Measurements from ENCODE around the gene LTBP2.
"Not testable (repeated sequence)": the region's sequence is repeated elsewhere in the genome, so short reads cannot be mapped to it uniquely, and the experiment has no call there.

LTBP2 gene

DNA sequence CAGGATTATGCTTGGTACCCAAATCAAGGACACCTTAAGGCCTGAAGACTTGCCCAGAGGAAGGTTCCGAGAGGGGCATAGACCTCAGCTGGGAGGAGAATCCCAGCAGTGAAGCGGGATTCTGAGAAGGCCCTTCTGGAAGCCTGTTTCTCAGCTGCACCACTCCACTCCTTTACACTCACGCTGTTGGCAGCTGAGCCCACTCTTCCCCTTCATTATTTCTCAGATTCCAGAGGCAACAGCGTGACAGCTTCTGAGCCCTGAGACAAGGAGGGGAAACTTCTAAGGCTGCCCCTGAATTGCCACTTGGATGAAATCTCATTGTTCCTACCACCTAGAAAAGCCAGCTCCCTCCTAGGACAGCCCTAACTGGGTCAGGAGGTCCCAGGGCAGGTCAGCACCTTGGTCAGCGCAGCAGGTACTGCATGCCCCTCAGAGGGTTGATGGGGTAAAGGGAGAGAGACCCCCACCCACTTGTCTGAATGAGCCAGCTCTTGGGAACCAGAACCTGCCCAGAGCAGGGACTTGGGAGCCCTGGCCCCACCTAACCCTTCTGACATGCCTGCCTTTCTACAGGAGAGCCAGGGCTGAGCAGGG is 64.6 kb downstream of the LTBP2 start:
- DNase-seq, result no peak

DNA sequence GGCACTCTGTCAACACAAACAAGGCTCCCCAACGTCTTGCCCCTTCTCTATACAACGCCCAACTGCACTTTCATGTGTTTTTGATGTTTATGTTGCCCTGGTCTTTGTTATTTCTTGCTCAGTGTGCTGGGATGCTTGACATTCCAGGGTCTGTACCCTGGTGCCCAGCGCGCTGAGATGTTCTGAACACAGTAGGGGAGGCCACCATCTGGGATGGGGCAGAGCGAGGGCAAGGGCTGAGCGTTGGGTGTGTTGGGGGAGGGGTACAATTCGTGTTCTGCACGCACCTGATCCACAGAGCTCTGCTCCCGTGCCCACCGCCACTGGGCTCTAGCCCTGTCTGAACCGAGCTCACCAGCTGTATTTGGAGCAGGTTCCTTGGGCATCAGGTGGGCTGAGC is 65.6 kb downstream of the LTBP2 start:
- DNase-seq, result no peak

DNA sequence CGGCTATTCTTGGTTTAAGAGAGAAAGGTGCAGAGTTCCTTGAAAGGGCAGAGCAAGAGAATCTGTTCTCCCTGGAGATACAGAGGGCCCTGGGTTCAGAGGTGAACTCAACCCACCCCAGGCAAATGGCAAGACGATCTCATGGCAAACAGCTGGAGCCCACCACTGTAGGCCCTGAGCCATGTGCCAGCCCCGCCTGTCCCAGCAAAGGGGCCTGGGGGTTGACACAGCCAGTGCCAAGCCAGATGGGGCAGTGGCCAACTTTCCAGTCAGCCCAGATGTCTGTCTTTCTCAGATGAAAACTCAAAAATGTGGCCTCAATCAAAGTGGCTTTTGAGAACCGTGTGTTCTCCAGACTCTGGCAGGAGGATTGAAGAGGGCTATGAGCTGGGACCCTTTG is 66.7 kb downstream of the LTBP2 start:
- DNase-seq, result no peak

GRCh38 chr14:74543771-74544438 is 68.1 kb downstream of the LTBP2 start:
- DNase-seq, result no peak

GRCh38 chr14:74542056-74542685 is 69.9 kb downstream of the LTBP2 start:
- no peak for DNase-seq

- no peak for DNase-seq
Measured at GRCh38 chr14:74541225-74541624, 70.8 kb downstream of the LTBP2 start.

GRCh38 chr14:74539503-74539902 is 72.5 kb downstream of the LTBP2 start:
- DNase-seq, result no peak

DNA sequence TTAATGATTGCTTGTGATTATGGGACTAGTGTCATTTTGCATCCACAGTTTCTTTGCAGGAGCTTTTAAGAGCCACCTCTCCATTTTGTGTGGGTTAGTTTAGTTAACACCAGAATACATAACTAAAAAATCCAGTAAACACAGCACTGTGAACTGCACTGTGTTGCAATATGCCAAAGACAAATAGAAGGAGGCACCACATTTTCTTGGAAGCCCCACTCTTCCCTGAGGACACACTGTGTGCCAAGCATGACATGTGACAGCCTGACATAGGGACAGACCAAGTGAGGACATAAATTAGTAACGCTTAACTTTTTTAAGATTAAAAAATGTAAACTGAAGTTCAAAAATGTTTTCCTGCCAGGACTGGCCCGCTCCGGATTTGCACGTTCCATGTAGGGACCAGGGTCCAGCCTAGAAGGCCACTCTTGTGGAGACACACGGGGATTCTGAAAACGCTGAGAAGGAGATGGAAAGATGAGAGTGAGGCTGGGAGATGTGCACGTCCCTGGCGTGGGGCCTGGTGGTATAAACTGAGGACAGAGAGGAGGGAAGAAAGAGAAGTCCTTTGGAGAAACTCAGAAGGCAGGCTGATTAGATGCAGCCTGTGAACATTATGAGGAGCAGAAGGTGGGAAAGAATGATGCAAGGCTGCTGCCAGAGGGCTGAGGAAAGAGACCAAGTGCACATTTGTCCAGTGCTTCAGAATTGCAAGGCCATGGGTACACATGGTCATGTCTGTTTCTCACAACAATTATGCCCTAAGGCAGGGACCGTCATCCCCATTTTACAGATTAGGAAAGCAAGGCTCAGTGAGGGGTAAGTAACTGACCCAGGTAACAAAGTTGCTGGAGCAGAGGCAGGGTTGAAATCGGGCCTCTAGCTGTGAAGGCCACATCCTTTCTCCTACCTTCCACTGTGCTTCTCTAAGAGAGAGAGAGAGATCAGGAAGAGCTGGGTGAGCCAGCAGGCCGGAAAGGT is 73.3 kb downstream of the LTBP2 start:
- DNase-seq, result no peak

- not testable (repeated sequence) for DNase-seq
Measured at GRCh38 chr14:74536336-74536735, 75.7 kb downstream of the LTBP2 start.

- no peak for DNase-seq
Measured at GRCh38 chr14:74535756-74536325, 76.2 kb downstream of the LTBP2 start.

GRCh38 chr14:74533576-74533975 is 78.5 kb downstream of the LTBP2 start:
- DNase-seq, result no peak

DNA sequence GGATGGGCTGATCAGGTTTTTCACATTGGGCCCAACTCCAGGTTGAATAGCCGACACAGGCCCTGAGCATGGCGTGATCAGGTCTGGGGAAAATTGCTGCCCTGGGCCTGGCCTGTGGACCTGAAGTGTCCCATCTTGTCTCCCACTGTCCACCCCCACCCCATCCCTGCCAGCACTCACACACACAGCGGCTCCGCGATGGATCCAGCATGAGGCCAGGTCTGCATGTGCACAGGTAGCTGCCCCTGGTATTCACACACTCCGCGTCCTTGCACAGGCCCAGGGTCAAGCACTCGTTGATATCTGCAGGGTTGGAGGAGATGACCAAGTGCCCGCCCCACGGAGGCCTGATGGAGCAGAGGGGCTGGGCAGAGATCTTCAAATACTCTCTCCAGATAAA is 79.8 kb downstream of the LTBP2 start:
- DNase-seq, result no peak

DNA sequence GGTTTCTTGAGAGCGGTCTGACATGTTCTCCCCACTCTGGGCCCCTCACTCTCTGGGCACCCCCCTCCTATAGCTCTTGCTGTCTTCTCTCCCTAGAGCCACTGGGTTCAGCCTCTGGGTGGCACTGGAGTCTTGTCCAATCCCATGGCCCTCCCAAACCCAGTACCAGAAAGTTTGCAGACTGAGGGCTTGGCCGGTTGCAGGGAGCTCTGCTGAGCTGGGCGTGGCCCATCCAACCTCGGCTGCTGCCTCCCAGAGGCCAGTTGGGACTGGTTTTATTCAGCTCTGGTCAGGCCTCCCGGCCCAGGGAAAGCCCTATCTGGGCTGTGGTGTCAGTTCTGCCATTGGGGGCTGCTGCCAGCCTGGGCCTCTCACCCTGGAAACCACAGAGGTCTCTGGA is 80.6 kb downstream of the LTBP2 start:
- no peak for DNase-seq

DNA sequence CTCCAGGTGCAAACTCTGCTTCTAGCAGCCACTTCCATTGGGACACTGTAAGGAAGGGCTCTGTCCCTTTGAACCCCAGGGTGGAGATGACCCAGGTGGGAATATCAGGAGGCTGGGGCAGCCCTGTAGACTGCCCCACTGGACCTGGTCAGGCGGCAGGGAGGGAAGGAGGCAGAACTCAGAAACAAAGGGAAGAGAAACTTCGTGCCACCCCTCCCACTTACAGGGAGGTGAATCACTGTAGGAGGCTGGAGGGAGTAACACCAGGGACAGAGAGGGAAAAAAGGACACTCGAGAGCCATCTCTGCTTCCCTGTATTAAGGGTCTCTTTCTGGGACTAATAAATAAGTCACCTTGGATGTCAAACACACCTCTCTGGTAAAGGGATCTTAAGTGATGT is 81.0 kb downstream of the LTBP2 start:
- DNase-seq, result no peak

GRCh38 chr14:74528886-74529285 is 83.2 kb downstream of the LTBP2 start:
- DNase-seq, result no peak

DNA sequence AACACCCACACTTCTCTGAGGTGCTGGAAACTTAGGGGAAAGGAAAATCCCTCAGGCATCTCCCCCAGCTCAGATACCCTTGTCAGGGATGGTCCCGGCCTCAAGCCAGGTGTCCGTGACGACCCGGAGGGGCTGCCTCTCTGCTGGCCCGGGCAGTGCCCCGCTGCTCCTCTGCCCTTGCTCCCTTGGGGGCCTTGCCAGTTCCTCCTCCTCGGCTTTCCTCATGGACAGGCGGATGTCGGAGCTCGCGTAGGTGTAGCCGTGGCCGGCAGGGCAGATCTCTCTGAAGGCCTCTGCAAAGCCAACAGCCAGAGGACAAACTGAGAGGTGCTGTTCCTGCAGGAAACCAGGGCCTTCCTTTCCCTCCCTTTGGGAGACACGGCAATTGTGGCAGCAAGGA is 83.6 kb downstream of the LTBP2 start:
- DNase-seq, result no peak

DNA sequence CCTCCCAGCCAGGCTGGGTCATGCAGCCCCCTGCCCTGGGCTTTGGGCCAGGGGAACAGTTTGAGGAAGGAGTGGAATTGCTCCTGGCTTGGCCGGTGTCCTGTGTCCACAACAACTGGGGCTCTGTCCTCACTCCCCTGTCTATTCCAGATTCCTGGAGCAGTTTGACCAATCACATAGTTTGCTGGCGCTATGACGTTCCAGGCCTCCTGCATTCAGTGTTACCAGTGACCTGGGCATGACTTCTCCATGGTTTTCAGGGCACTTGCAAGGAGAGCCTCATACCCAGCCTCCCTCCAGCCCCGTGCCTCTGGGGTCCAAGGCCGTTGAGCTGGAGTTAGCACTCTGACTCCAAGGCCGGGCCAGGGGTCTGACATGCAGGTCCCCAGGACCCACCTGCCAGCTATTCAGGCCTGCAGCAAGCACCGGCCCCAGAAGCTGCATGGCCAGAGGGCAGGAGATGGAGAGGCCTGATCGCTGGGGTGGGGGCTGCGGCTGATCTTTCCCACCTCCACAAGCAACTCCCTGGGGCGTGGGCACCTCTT is 84.2 kb downstream of the LTBP2 start:
- DNase-seq, result no peak

GRCh38 chr14:74526854-74527585 is 85.0 kb downstream of the LTBP2 start:
- no peak for DNase-seq

DNA sequence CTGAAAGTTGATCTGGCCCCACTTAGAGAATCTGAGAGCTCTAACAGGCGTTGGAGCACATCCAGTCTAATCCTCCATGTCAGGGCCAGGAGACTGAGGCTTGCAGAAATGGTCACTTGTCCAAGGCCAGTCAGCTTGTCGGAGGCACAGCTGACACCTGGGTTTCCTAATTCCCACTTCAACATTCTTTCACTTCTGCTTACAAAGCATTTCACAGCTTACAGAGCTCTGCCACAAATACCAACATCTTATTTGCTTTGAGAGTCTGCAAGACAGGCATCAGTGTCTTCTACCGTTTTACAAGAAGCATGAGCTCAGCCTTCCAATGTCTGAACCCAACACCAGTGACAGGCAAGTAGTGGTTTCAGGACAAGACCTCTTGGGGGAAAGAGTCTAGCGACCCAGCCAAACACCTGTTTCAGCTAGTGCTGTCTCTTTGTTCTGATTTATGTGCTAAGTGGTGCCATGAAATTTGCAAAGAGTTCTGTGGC is 86.6 kb downstream of the LTBP2 start:
- no peak for DNase-seq

DNA sequence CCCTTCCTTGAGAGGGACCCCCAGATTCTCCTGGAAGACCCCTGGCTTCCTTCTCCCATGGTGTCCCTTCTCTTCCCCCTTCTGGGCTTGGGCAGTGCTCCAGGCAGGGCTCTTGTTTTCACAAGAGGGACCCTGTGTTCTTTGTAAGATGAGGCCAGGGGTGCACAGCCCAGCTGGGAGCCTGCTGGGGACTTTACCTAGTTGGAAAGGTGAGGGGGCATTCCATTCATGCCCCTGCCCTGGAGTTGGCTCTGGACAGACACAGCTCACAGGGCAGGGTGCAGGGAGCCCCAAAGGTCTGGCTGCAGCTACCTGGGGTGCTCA is 87.3 kb downstream of the LTBP2 start:
- no peak for DNase-seq

- DNase-seq, result no peak
Measured at GRCh38 chr14:74524076-74524811, 87.8 kb downstream of the LTBP2 start.
